GM23338 (cell line): ENCODE results near the gene EBI3.
"Not testable (repeated sequence)": the region's sequence is repeated elsewhere in the genome, so short reads cannot be mapped to it uniquely, and the experiment has no call there.

Source experiments
- CTCF ChIP-seq, 2 experiments: fragments of 200-600 bp in 1 of 2; sonication (generic) in 1 of 2; conservative IDR thresholded peaks; 2 replicates each; pipeline versions ENCODE4 v1.5.1 to v1.6.1; 2016 to 2017; ENCODE audit warnings: antibody characterized with exemption in 2 of 2, low read depth in 2 of 2, mild to moderate bottlenecking in 2 of 2, moderate library complexity in 1 of 2
- ETS1 ChIP-seq: IDR thresholded peaks from 2 replicates; pipeline ENCODE4 v1.6.1; 2016; ENCODE audit warnings: antibody characterized with exemption
- EZH2 ChIP-seq: fragments of 200-600 bp; sonication (generic); IDR thresholded peaks from one replicate; pipeline ENCODE4 v1.8.0; 2017; ENCODE audit warnings: antibody characterized with exemption, mild to moderate bottlenecking, low read depth; ENCODE audit not compliant: unreplicated experiment
- POLR2AphosphoS5 ChIP-seq: IDR thresholded peaks from 2 replicates; pipeline ENCODE4 v1.6.1; 2016; ENCODE audit warnings: antibody characterized with exemption, low read depth
- REST ChIP-seq: IDR thresholded peaks from one replicate; pipeline ENCODE4 v1.6.1; 2018; ENCODE audit warnings: antibody characterized with exemption; ENCODE audit not compliant: unreplicated experiment
- STAT1 ChIP-seq: IDR thresholded peaks from one replicate; pipeline ENCODE4 v1.6.1; 2016; ENCODE audit warnings: antibody characterized with exemption; ENCODE audit not compliant: unreplicated experiment
- ZNF114 ChIP-seq: fragments of 250-450 bp; sonication (Bioruptor Pico); IDR thresholded peaks from 2 replicates; pipeline ENCODE4 v1.5.0; 2020; ENCODE audit warnings: mild to moderate bottlenecking, moderate library complexity

GRCh38 chr19:4192537-4192936 is 36.8 kb upstream of the EBI3 start:
- TF ChIP-seq EZH2; CTCF (conservative IDR thresholded peaks at IDR 0.05; ENCODE audit: low read depth in 2 of 2); POLR2AphosphoS5; ZNF114 (CRISPR knock-in tag); ETS1; STAT1; REST: not testable (repeated sequence)
